ENCODE measurements around the gene PLPPR3. TPM values are rescaled to one million over a fixed set of nuclear protein-coding genes. Genes with fewer than 3 reads are reported as not detected.

PLPPR3 gene
- total RNA-seq, 2 donors from 2014 or later, result not detected

GRCh38 chr19:798415-799075, 23.2 kb downstream of the PLPPR3 start:
- Histone ChIP-seq H3K27ac (peak overlapping the region; percentile 86 to 97), H3K9me3 (no peaks in the 10 kb centered on the region), H3K4me3 (peak overlapping the region; percentile 95), H3K27me3 (replicated peaks; ENCODE audit: insufficient read depth) (no peaks in the 10 kb centered on the region), H3K4me1 (ENCODE audit: control insufficient read depth in 1 of 2, low read depth in 2 of 2) (peaks cover 43 to 67% of the 10 kb centered on the region in 2 donors), H3K36me3 (peaks cover 1% of the 10 kb centered on the region)
- DNase-seq (ENCODE audit: low spot score), result no peak
- TF ChIP-seq, protein P1, sequence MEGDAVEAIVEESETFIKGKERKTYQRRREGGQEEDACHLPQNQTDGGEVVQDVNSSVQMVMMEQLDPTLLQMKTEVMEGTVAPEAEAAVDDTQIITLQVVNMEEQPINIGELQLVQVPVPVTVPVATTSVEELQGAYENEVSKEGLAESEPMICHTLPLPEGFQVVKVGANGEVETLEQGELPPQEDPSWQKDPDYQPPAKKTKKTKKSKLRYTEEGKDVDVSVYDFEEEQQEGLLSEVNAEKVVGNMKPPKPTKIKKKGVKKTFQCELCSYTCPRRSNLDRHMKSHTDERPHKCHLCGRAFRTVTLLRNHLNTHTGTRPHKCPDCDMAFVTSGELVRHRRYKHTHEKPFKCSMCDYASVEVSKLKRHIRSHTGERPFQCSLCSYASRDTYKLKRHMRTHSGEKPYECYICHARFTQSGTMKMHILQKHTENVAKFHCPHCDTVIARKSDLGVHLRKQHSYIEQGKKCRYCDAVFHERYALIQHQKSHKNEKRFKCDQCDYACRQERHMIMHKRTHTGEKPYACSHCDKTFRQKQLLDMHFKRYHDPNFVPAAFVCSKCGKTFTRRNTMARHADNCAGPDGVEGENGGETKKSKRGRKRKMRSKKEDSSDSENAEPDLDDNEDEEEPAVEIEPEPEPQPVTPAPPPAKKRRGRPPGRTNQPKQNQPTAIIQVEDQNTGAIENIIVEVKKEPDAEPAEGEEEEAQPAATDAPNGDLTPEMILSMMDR (IDR thresholded peaks at IDR 0.05), result no peak
- no peak for ATAC-seq (ENCODE audit: insufficient number of reproducible peaks, low FRiP score, low read depth)

DNA sequence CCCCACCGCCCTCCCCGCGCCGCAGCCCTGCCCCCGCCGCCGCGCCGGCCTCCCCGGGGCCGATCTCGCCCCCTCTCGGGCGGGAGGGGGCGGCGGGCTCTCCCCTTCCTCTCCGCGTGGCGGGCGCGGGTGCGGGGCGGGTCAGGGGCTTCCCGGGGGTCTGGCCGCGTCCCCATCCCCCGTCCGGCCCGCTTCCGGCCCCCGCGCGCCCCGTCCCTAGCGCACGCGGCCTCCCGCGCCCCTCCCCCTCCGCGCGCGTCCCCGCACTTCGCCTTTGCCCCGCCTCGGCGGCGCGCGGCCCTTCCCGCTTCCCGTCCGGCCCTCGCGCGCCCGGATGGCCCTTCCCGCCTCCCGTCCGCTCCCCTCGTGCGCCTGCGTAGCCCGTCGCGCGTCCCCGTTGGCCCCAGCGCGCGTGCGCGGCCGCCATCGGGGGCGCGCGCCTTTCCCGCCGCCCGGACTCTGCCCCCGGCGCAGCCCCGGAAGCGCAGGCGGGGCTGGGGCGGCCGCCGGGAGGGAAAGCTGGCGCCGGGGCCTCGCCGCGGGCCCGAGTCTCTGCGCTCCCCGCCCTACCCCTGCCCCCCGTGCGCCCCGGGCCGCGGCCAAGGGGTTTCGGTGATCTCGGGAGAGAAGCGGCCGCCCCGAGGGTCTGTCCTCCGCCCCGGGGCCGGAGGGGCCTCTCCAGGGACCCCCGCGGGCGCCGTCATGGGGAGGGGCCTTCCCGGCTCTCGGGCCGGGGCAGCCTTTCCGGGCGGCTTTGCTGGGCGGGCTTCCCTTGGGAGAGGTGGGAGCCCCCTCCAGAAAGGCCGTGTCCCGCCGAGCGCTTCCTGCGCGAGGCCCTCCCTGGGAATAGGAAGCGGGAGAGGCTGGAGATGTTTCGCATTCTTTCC, 24.0 kb downstream of the PLPPR3 start:
- Histone ChIP-seq H3K27me3 (replicated peaks; ENCODE audit: insufficient read depth) (no peaks in the 10 kb centered on the region), H3K9me3 (no peaks in the 10 kb centered on the region), H3K4me3 (peak overlapping the region; percentile 95), H3K27ac (peak overlapping the region; percentile 86 to 97), H3K4me1 (ENCODE audit: control insufficient read depth in 1 of 2, low read depth in 2 of 2) (peaks cover 43 to 61% of the 10 kb centered on the region in 2 donors), H3K36me3 (no peaks in the 10 kb centered on the region)
- peak; percentile 47 for ATAC-seq (ENCODE audit: insufficient number of reproducible peaks, low FRiP score, low read depth)
- TF ChIP-seq, protein P1 (IDR thresholded peaks at IDR 0.05), result no peak
- peak; percentile 58 for DNase-seq (ENCODE audit: low spot score)

DNA sequence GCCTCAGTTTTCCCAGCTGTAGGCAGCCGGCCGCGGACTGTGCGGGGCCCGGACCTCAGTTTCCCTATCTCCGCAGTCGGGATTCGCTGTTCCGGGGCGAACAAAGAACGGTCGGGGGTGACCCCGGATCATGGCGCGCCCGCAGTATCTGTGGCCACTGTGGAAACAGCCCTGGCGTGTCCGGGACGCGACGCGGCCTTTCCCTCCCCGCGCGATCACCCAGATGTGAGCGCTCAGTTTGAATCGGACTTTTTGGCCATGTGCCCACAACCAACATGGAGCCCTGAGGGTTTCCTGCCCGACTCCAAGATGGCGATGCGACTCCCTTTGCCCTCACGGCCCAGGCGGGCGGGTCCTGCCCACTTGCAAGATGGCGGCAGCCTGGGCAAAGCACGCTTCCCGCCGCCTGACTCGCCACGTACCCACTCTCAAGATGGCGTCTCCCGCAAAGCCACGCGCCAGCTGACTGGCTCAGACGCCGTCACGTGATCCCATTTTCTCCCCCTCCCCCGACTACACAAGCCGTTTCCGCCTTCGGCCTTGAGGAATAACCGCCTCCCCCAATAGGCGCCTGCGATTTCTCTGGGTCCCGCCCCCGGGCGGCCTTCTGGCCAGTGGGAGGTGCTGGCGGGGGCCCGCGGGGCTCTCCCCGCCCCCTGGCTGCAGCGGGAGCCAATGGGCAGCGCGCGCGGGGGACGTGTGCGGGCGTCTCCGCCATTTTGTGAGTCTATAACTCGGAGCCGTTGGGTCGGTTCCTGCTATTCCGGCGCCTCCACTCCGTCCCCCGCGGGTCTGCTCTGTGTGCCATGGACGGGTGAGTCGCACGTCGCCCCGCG, 24.8 kb downstream of the PLPPR3 start, which contains the start of gene PTBP1:
PTBP1 (plus strand) TSS at position 761 of the 836 bp plus-strand sequence; CDS start at position 807, 46 bp downstream.
- Histone ChIP-seq H3K4me3 (peak within 1 kb of the TSS; percentile 95), H3K9me3 (no peaks in the 10 kb centered on the region), H3K4me1 (ENCODE audit: control insufficient read depth in 1 of 2, low read depth in 2 of 2) (peaks cover 37 to 52% of the 10 kb centered on the region in 2 donors), H3K27me3 (replicated peaks; ENCODE audit: insufficient read depth) (no peaks in the 10 kb centered on the region), H3K36me3 (no peaks in the 10 kb centered on the region), H3K27ac (peak within 1 kb of the TSS; percentile 86 to 97)
- DNase-seq (ENCODE audit: low spot score), result peak; percentile 98
- TF ChIP-seq, protein P1 (IDR thresholded peaks at IDR 0.05), result no peak
- ATAC-seq (ENCODE audit: insufficient number of reproducible peaks, low FRiP score, low read depth), result peak; percentile 96

DNA sequence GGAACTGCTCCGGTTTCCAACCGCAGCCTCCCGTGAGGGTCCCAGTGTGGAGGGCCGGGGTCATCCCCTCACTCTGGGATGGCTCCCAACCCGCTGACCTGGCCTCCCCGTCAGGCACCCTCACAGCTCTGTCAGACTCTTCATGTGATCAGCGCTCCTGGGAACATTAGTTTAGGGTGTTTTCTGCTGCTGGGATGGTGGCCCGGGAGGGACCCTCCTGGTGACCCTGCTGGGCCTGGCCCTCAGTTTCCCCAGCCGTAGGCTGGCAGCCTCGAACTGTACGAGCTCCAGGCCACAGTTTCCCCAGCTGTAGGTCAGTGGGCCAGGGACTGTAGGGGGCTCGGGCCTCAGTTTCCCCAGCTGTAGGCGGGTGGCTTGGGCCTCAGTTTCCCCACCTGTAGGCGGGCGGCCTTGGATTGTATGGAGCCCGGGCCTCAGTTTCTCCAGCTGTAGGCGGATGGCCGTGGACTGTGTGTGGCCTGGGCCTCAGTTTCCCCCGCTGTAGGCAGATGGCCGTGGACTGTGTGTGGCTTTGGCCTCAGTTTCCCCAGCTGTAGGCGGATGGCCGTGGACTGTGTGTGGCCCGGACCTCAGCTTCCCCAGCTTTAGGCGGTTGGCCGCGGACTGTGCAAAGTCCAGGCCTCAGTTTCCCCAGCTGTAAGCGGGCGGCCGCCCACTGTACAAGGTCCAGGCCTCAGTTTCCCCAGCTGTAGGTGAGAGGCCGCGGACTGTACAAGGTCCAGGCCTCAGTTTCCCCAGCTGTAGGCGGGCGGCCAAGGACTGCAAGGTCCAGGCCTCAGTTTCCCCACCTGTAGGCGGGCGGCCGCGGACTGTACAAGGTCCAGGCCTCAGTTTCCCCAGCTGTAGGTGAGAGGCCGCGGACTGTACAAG, 25.8 kb downstream of the PLPPR3 start:
- Histone ChIP-seq H3K4me1 (ENCODE audit: control insufficient read depth in 1 of 2, low read depth in 2 of 2) (peaks cover 28 to 42% of the 10 kb centered on the region in 2 donors), H3K4me3 (peak overlapping the region; percentile 86), H3K27me3 (replicated peaks; ENCODE audit: insufficient read depth) (no peaks in the 10 kb centered on the region), H3K36me3 (no peaks in the 10 kb centered on the region), H3K27ac (peak overlapping the region in 1 of 2 donors; percentile 46), H3K9me3 (no peaks in the 10 kb centered on the region)
- TF ChIP-seq, protein P1 (IDR thresholded peaks at IDR 0.05), result no peak
- DNase-seq (ENCODE audit: low spot score), result no peak
- ATAC-seq (ENCODE audit: insufficient number of reproducible peaks, low FRiP score, low read depth), result no peak

Measured in thoracic aorta (tissue), 2 donors.